PC-9 (cell line): ENCODE data around the gene MRPL16. TPM values are rescaled to one million over a fixed set of nuclear protein-coding genes. Genes with fewer than 3 reads are reported as not detected.

Experiments used
- BruUV-seq: library from RNA; stranded (reverse); fragments of 400-500 nt; replicated peaks from 2 replicates; lab custom pipeline; 2021; lab: Mats Ljungman, UMichigan
- CTCF ChIA-PET: fragments of 300-600 bp; sonication (Branson Sonifier 250); formaldehyde crosslinking; loops from one replicate; lab custom pipeline; 2022; ENCODE audit warnings: antibody characterized with exemption; lab: Charles Lee
- POLR2A ChIA-PET: fragments of 300-600 bp; sonication (Branson Sonifier 250); formaldehyde crosslinking; loops from one replicate; lab custom pipeline; 2022; ENCODE audit warnings: antibody characterized with exemption; ENCODE audit not compliant: unreplicated experiment; lab: Charles Lee
- DNase-seq, 2 experiments: peaks; one replicate each; pipeline versions ENCODE4 v3.0.0 to v3.0.0-alpha.2; 2015 to 2022; ENCODE audit warnings: mixed read lengths in 1 of 2
- H2AFZ ChIP-seq: fragments of 200-600 bp; sonication (generic); 2 replicates; pipeline ENCODE4 v1.8.1; 2017; ENCODE audit warnings: antibody characterized with exemption
- H3F3A ChIP-seq: fragments of 200-600 bp; sonication (generic); 2 replicates; pipeline ENCODE4 v1.8.1; 2017; ENCODE audit warnings: antibody characterized with exemption, mild to moderate bottlenecking, low read depth; ENCODE audit not compliant: insufficient read depth
- H3K27ac ChIP-seq: fragments of 200-600 bp; sonication (generic); 2 replicates; pipeline ENCODE4 v1.6.1; 2016; ENCODE audit warnings: mixed run types
- H3K27me3 ChIP-seq: fragments of 200-600 bp; sonication (generic); 2 replicates; pipeline ENCODE4 v1.6.1; 2016; ENCODE audit warnings: low read depth, mixed run types; ENCODE audit not compliant: insufficient read depth
- H3K36me3 ChIP-seq: fragments of 200-600 bp; sonication (generic); 2 replicates; pipeline ENCODE4 v1.6.1; 2016; ENCODE audit warnings: low read depth, mixed run types
- H3K4me1 ChIP-seq: fragments of 200-600 bp; sonication (generic); replicated peaks from 2 replicates; pipeline ENCODE4 v1.6.1; 2016; ENCODE audit warnings: mixed run types; ENCODE audit not compliant: insufficient read depth
- H3K4me2 ChIP-seq: fragments of 200-600 bp; sonication (generic); 2 replicates; pipeline ENCODE4 v1.6.1; 2017; ENCODE audit warnings: mixed run types
- H3K4me3 ChIP-seq: fragments of 200-600 bp; sonication (generic); 2 replicates; pipeline ENCODE4 v1.6.1; 2016; ENCODE audit warnings: mixed run types
- H3K79me2 ChIP-seq: fragments of 200-600 bp; sonication (generic); 2 replicates; pipeline ENCODE4 v1.6.1; 2017; ENCODE audit warnings: low read depth, mixed run types
- H3K9me2 ChIP-seq: fragments of 200-600 bp; sonication (generic); 2 replicates; pipeline ENCODE4 v1.8.1; 2017; ENCODE audit warnings: mild to moderate bottlenecking; ENCODE audit not compliant: insufficient read depth
- H3K9me3 ChIP-seq: fragments of 200-600 bp; sonication (generic); 2 replicates; pipeline ENCODE4 v1.8.1; 2016; ENCODE audit warnings: low read depth; ENCODE audit not compliant: insufficient read depth
- H4K20me1 ChIP-seq: fragments of 200-600 bp; sonication (generic); 2 replicates; pipeline ENCODE4 v1.8.1; 2017; ENCODE audit not compliant: insufficient read depth
- EZH2 ChIP-seq: fragments of 200-600 bp; sonication (generic); IDR thresholded peaks from 2 replicates; pipeline ENCODE4 v1.8.0; 2017; ENCODE audit warnings: antibody characterized with exemption, low read depth
- intact Hi-C: fragments of 100-400 bp; cut with micrococcal nuclease; formaldehyde crosslinking; loops from one replicate; pipeline ENCODE4 v1.10.0; 2022; ENCODE audit not compliant: unreplicated experiment
- total RNA-seq: library from RNA; stranded (reverse); gene quantifications from 2 replicates; pipeline ENCODE4 v1.2.3, GENCODE V29; 2021
- TF ChIP-seq, protein P1 (sequence below): fragments of 200-600 bp; sonication (generic); conservative IDR thresholded peaks from 2 replicates; pipeline ENCODE4 v1.6.1; 2017; ENCODE audit warnings: mixed run types, antibody characterized with exemption, mild to moderate bottlenecking, moderate library complexity

Gene MRPL16
- total RNA-seq, 1 experiment from 2014 or later: 64.7 TPM

DNA sequence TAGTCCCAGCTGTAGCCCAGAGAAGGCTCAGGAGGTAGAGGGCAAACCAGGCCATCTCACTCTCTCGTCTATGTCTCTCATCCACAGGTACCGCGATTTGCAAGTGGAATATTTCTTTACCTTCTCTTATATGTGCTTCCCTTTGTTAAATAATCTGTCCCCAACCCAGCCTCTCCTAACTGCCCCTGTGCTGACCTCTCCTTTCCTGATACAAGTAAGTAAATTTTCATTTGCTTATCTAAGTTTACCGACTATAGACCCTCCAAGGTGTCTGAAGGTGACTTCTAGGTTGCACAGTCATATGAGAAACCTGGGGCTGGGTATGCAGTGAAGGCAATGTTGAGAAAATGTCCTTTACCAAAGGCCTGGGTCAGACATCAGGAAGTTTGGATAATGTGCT is 34.8 kb upstream of the MRPL16 start, which contains the start of gene CBLIF:
TSS of gene CBLIF (minus strand) at position 101 of the 400 bp plus-strand sequence. CDS start at position 55, 46 bp downstream.
- ChIA-PET CTCF (no interaction called here), POLR2A (no interaction called here)
- TF ChIP-seq, protein P1, sequence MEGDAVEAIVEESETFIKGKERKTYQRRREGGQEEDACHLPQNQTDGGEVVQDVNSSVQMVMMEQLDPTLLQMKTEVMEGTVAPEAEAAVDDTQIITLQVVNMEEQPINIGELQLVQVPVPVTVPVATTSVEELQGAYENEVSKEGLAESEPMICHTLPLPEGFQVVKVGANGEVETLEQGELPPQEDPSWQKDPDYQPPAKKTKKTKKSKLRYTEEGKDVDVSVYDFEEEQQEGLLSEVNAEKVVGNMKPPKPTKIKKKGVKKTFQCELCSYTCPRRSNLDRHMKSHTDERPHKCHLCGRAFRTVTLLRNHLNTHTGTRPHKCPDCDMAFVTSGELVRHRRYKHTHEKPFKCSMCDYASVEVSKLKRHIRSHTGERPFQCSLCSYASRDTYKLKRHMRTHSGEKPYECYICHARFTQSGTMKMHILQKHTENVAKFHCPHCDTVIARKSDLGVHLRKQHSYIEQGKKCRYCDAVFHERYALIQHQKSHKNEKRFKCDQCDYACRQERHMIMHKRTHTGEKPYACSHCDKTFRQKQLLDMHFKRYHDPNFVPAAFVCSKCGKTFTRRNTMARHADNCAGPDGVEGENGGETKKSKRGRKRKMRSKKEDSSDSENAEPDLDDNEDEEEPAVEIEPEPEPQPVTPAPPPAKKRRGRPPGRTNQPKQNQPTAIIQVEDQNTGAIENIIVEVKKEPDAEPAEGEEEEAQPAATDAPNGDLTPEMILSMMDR: no peak
- TF ChIP-seq EZH2: no peak

DNA sequence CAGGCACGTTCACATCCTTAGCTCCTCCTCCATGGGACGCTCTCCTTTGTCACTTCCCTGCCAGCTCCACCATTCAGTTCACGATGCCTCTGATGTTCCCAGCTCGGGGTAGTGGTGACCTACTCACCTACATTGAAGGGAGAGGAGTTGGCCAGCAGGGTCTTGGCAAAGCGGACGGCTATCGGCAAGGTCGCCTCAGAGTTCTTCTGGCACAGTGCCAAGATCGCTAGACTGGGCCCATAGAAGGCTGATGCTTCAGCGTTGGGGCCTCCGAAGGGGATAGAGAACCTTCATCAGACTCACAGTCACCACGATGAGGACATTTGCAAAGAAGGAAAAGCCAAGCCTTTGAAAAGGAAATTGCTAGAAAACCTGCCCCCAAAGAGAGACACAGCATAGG is 31.7 kb upstream of the MRPL16 start:
- Histone ChIP-seq H4K20me1 (no peaks in the 10 kb centered on the region), H3K9me3 (no peaks in the 10 kb centered on the region), H3F3A (no peaks in the 10 kb centered on the region), H3K27ac (no peak overlapping the region), H3K36me3 (no peaks in the 10 kb centered on the region), H3K79me2 (no peaks in the 10 kb centered on the region), H3K4me2 (no peak overlapping the region), H3K4me1 (no peaks in the 10 kb centered on the region), H3K9me2 (no peaks in the 10 kb centered on the region), H3K27me3 (no peaks in the 10 kb centered on the region), H3K4me3 (no peak overlapping the region), H2AFZ (no peak overlapping the region)
- BruUV-seq: no TSS peak
- CTCF ChIA-PET: interaction anchor here (0.7 kb wide), 1 partner anchor 38 kb away, joined by 3 read pairs; no protein-coding TSS in a partner anchor
- intact Hi-C loops: no loop called here
- POLR2A ChIA-PET: no interaction called here
- DNase-seq: no peak
- TF ChIP-seq EZH2: no peak
- TF ChIP-seq, protein P1: no peak

More for the DNA sequence above, 34.8 kb upstream of the MRPL16 start, which contains the start of gene CBLIF:
- no peaks in the 10 kb centered on the region for H3K27me3 ChIP-seq
- no peaks in the 10 kb centered on the region for H3K9me3 ChIP-seq
- no peaks in the 10 kb centered on the region for H3K36me3 ChIP-seq
- H3K4me1 ChIP-seq: no peaks in the 10 kb centered on the region
- H4K20me1 ChIP-seq: no peaks in the 10 kb centered on the region
- BruUV-seq: no TSS peak
- H2AFZ ChIP-seq: no peak within 1 kb of the TSS
- H3K27ac ChIP-seq: no peak within 1 kb of the TSS
- DNase-seq: no peak
- no peaks in the 10 kb centered on the region for H3K79me2 ChIP-seq
- intact Hi-C loops: no loop called here
- H3K9me2 ChIP-seq: no peaks in the 10 kb centered on the region
- H3K4me2 ChIP-seq: no peak within 1 kb of the TSS
- H3F3A ChIP-seq: no peaks in the 10 kb centered on the region
- no peak within 1 kb of the TSS for H3K4me3 ChIP-seq

DNA sequence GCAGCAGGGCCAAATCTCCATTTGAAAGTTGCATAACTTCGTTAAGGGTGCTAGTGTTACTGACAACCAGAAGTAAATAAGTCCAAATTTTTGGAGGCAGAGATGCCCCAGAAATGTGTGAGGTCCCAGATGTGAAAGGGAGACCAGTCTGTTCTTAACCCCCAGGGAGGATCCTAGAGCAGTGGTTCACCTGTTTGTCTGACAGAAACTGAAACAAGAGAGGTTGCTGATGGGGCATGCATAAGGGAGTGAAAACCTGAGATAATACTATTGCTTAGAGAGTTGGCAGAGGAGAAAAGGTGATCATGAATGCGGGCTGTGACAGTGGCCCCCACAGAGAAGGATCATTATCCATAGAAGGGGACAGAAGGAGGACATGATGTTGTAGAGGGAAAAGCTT is 30.9 kb upstream of the MRPL16 start:
- Histone ChIP-seq H3K4me3 (no peak overlapping the region), H3K36me3 (no peaks in the 10 kb centered on the region), H3K27me3 (no peaks in the 10 kb centered on the region), H3K79me2 (no peaks in the 10 kb centered on the region), H3K4me2 (no peak overlapping the region), H3K9me3 (no peaks in the 10 kb centered on the region), H3K9me2 (no peaks in the 10 kb centered on the region), H2AFZ (no peak overlapping the region), H3F3A (no peaks in the 10 kb centered on the region), H3K4me1 (no peaks in the 10 kb centered on the region), H4K20me1 (no peaks in the 10 kb centered on the region), H3K27ac (no peak overlapping the region)
- TF ChIP-seq EZH2: no peak
- TF ChIP-seq, protein P1: no peak
- CTCF ChIA-PET: interaction anchor here (0.7 kb wide), 1 partner anchor 37 kb away, joined by 3 read pairs; no protein-coding TSS in a partner anchor
- DNase-seq: no peak
- BruUV-seq: no TSS peak
- POLR2A ChIA-PET: no interaction called here
- intact Hi-C loops: no loop called here
